ENCODE measurements around the gene NDUFB11. TPM values are rescaled to one million over a fixed set of nuclear protein-coding genes. Genes with fewer than 3 reads are reported as not detected.

NDUFB11 gene
- total RNA-seq, 2 donors from 2014 or later: 84.6 to 97.1 TPM

GRCh38 chrX:47164420-47164819, 19.9 kb upstream of the NDUFB11 start:
- DNase-seq: no peak
- H3K4me1 ChIP-seq: no peaks in the 10 kb centered on the region
- TF ChIP-seq, protein P1, sequence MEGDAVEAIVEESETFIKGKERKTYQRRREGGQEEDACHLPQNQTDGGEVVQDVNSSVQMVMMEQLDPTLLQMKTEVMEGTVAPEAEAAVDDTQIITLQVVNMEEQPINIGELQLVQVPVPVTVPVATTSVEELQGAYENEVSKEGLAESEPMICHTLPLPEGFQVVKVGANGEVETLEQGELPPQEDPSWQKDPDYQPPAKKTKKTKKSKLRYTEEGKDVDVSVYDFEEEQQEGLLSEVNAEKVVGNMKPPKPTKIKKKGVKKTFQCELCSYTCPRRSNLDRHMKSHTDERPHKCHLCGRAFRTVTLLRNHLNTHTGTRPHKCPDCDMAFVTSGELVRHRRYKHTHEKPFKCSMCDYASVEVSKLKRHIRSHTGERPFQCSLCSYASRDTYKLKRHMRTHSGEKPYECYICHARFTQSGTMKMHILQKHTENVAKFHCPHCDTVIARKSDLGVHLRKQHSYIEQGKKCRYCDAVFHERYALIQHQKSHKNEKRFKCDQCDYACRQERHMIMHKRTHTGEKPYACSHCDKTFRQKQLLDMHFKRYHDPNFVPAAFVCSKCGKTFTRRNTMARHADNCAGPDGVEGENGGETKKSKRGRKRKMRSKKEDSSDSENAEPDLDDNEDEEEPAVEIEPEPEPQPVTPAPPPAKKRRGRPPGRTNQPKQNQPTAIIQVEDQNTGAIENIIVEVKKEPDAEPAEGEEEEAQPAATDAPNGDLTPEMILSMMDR (IDR thresholded peaks at IDR 0.05): no peak
- H3K27me3 ChIP-seq: peaks cover 4% of the 10 kb centered on the region
- intact Hi-C loops (cut with DNase I): no loop called here
- no peaks in the 10 kb centered on the region for H3K9me3 ChIP-seq
- no peak overlapping the region for H3K27ac ChIP-seq
- no peak overlapping the region for H3K4me3 ChIP-seq
- no peak overlapping the region for H3K9ac ChIP-seq (ENCODE audit: low read depth in 2 of 2, low read length in 2 of 2)
- H3K36me3 ChIP-seq: no peaks in the 10 kb centered on the region

DNA sequence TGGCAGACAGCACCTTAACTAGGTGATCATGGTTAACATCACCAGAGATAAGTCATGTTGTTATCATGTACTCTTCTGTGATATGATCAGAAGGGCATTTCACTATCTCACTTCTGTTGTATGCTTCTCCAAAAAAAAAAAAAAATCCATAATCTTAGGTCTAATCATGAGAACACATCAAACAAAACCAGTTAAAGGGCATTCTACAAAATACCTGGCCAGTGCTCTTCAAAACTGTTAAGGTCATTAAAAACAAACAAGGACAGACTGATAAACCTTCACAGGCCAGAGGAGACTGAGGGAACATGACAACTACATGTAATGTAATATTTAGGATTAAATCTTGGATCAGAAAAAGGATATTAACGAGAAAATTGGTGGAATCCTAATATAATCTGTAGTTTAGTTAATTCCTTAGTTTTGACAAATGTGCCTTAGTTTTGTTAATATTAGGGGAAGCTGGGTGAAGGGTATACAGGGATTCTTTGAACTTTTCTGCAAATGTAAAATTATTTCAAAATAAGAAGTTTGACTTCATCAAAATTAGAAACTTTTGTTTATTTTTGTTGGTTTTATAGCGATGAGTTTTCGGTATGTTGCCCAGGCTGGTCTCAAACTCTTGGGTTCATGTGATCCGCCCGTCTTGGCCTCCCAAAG, 18.6 kb upstream of the NDUFB11 start:
- H3K9me3 ChIP-seq: no peaks in the 10 kb centered on the region
- DNase-seq: no peak
- H3K27ac ChIP-seq: no peak overlapping the region
- H3K27me3 ChIP-seq: peaks cover 4% of the 10 kb centered on the region
- no peaks in the 10 kb centered on the region for H3K4me1 ChIP-seq
- intact Hi-C loops (cut with DNase I): no loop called here
- H3K9ac ChIP-seq (ENCODE audit: low read depth in 2 of 2, low read length in 2 of 2): no peak overlapping the region
- no peak overlapping the region for H3K4me3 ChIP-seq
- no peaks in the 10 kb centered on the region for H3K36me3 ChIP-seq
- TF ChIP-seq, protein P1 (IDR thresholded peaks at IDR 0.05): no peak

DNA sequence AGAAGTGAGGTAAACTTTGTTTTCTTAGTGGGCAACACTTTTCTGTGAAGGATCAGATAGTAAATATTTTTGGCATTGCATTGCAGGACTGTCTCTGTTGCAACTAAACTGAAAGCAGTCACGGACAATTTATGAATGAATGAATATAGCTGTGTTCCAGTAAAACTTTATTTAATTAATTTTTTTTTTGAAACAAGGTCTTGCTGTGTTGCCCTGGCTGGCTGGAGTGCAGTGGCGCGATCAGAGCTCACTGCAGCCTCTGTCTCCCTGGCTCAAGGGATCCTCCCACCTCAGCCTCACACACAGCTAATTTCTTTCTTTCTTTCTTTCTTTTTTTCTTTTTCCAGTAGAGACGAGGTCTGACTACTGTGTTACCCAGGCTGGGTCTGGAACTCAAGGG, 16.3 kb upstream of the NDUFB11 start:
- no peak overlapping the region for H3K4me3 ChIP-seq
- TF ChIP-seq, protein P1 (IDR thresholded peaks at IDR 0.05): no peak
- no peak overlapping the region for H3K27ac ChIP-seq
- no peak for DNase-seq
- no peaks in the 10 kb centered on the region for H3K4me1 ChIP-seq
- H3K9ac ChIP-seq (ENCODE audit: low read depth in 2 of 2, low read length in 2 of 2): no peak overlapping the region
- H3K36me3 ChIP-seq: no peaks in the 10 kb centered on the region
- intact Hi-C loops (cut with DNase I): no loop called here
- H3K9me3 ChIP-seq: no peaks in the 10 kb centered on the region
- H3K27me3 ChIP-seq: no peaks in the 10 kb centered on the region

- Histone ChIP-seq H3K4me1 (no peaks in the 10 kb centered on the region), H3K27me3 (no peaks in the 10 kb centered on the region), H3K9ac (ENCODE audit: low read depth in 2 of 2, low read length in 2 of 2) (no peak overlapping the region), H3K4me3 (no peak overlapping the region), H3K36me3 (no peaks in the 10 kb centered on the region), H3K9me3 (no peaks in the 10 kb centered on the region), H3K27ac (no peak overlapping the region)
- intact Hi-C loops (cut with DNase I): no loop called here
- TF ChIP-seq, protein P1 (IDR thresholded peaks at IDR 0.05): no peak
- no peak for DNase-seq
These were observed 14.3 kb upstream of the NDUFB11 start for GRCh38 chrX:47158781-47159180.

GRCh38 chrX:47158131-47158530, 13.6 kb upstream of the NDUFB11 start:
- no peak overlapping the region for H3K27ac ChIP-seq
- intact Hi-C loops (cut with DNase I): no loop called here
- H3K9me3 ChIP-seq: no peaks in the 10 kb centered on the region
- DNase-seq: no peak
- no peak overlapping the region for H3K9ac ChIP-seq (ENCODE audit: low read depth in 2 of 2, low read length in 2 of 2)
- TF ChIP-seq, protein P1 (IDR thresholded peaks at IDR 0.05): no peak
- H3K36me3 ChIP-seq: no peaks in the 10 kb centered on the region
- no peaks in the 10 kb centered on the region for H3K4me1 ChIP-seq
- H3K27me3 ChIP-seq: no peaks in the 10 kb centered on the region
- H3K4me3 ChIP-seq: no peak overlapping the region

All from colonic mucosa (tissue), 4 donors.